ENCODE results near the gene FTSJ3.

The FTSJ3 gene

DNA sequence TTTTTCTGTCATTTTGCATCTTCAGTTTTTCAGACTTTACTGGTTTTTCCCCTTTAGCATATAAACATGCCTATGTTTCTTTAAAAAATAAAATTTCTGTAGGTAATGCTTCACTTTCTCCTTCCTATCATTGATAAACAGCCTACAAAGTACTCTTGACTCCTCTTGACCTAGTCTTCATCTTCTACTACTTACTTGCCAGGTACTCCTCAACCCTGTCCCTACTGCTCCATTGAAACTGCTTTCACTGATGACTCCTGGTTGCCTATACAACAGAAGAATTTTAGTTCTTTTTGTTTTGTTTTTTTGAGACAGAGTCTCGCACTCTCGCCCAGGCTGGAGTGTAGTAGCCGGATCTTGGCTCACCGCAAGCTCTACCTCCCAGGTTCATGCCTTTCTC, 46.5 kb downstream of the FTSJ3 start:
- no peak for DNase-seq

DNA sequence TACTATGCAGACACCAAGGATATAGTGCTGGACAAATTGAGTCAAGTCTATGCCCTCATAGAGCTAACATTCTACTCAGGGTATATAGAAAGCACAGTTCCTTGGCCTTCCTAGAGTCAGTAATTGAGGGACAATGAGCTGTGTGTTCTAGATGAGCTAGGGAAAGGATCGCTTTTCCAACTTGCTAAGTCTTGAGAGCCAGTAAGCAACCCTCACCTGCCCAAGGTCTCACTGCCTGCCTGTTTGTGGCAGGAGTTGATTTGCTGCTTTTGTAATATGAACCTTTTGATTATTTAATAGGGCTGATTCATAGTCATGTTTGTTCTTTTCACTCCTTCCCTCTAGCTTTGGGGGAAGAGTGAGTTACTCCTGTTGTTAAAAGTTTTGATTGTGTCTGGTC, 47.0 kb downstream of the FTSJ3 start:
- no peak for DNase-seq

DNA sequence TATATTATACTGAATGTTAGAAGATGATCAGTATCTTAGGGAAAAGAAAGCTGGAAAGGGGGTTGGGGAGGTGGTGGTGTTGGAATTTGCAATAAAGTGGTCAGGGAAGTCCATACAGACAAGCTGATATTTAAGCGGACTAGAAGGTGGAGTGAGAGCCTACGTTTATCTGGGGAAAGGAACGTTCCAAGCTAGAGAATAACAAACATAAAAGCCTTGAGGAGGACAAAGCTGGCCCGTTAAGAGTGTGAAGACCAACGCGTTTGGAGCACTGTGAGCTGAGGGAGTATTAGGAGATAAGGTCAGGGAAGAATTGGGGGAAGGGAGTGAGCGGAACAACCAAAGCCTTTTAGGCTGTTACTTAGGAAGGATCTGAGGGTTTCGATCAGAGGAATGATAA, 52.0 kb downstream of the FTSJ3 start:
- DNase-seq: no peak

DNA sequence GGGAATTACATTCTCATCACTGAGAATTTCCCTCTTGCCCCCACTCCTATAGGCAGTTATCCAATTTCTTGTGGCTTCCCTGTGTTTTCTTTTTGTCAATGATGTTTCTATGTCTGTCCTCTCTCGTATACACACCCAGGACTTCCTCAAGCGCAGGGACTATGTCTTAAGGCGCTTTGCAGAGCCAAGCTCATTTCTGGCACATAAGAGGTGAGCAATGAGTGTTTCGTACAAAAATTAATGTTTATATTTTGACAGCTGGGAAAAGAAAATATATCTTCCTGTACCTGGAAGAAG, 52.5 kb downstream of the FTSJ3 start:
- DNase-seq: no peak

DNA sequence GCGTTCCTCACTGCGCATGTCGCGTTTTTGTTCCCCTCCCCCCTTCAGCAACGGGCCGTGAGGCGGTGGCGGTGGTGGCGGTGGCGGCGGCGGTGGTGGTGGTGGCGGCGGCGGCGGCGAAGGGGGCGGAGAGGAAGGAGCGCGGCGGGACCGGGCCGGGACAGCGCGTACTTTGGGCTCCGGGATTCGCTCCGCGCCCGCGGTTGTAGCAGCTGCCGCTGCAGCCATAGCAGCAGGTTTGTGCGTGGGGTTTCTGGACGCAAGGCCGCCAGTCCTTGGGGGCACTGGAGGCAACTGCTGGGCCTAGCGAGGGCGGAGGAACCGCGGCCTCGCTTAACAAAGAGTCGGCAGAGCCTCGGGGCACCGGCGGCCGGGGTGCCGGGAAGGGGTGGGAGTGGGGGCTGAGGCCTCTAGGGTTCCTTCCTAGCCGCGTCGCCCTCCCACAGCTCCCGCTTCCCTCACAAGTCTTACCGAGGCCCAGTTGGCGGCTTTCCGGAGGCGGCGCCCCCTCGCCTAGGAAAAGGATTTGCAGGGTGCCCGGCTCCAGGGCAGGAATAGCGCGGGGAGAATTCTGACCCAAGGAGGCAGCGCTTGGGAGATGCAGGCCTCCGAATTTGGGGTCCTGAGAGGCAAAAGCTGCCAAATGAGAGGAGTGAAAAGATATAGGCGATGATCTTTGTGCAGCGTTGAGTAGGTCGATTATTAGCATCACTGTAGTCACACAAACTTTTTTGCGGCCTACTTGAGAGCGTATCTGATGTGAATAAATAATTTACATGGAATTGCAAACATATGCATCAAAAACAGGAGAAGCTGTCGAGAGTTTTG, 53.1 kb downstream of the FTSJ3 start, which contains the start of gene DDX42:
Gene DDX42, plus strand, starts transcription at position 30 of the 828 bp plus-strand sequence. CDS start 12,880 bp downstream, outside the sequence.
- no peak for DNase-seq

DNA sequence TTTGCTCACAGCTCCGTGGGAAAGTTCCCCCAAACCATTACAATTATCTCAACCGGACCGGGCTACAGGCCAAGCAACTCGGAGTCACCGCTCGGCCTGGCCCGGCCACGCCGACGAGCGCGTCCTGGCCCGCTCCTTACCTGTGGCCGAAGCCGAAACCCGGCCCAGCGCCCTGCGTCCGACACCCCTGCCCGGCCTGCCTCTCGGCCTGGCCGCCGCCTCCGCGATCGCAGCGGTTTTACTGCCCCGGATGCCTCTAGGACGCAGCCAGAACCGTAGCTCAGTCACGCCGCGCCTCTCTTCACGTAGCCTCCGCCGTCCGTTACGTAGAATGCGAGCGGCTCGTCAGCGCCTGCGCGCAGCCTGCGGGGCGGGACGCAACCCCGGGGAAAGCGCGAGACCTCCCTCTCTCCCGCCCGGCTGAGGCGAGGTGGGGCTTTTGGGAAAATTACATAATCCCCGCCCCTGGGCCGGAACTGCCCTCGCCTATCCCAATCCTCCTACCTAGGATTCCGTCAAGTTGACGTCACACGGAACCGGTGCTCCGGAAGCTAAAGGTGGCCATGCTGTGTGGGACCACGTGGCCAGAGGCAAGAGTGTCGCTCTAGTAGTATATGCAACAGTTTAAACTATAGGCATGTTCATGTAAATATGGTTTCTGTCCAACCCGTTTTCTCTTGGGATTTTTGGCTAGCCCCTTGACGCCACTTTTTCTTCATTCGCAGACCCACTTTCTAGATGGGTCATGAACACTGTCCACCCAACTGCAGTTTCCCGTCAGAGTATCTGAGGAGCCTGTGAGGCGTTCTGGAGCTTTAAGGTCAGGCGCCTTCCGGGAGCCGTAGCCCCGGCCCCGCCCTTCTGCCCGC, 54.0 kb downstream of the FTSJ3 start, which contains the start of gene CCDC47:
Gene CCDC47, minus strand, starts transcription at position 326 of the 869 bp plus-strand sequence. CDS start 7,422 bp downstream, outside the sequence.
- DNase-seq: peak; percentile 97

DNA sequence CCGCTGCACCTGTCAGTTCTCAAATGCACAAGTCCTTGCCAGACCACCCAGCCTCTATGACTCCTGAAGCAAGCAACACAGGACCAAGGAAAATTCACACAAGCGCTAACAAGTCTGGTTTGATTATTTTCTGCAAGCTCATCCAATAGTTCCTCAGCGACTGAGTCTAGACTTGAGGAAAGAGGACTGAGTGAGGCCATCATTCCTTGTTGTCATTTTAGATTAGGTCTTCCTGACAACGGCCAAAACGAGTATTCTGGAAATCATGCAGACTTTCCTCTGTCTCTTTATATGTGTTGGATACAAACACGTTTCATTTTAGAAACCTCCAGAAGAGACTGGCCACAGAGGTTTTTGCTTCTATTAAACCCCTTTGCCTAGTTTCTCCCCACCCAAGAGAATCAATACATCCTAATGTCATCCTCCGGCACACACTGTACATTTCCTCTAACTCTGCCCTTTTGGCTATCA, 54.6 kb downstream of the FTSJ3 start:
- no peak for DNase-seq

Data from DMS 273 treated with DMSO at 0.1 percent for 48 hours (cell line).